ENCODE measurements around the gene CLEC2L. TPM values are rescaled to one million over a fixed set of nuclear protein-coding genes. Genes with fewer than 3 reads are reported as not detected.

The CLEC2L gene
- total RNA-seq, 4 donors from 2014 or later: not detected

DNA sequence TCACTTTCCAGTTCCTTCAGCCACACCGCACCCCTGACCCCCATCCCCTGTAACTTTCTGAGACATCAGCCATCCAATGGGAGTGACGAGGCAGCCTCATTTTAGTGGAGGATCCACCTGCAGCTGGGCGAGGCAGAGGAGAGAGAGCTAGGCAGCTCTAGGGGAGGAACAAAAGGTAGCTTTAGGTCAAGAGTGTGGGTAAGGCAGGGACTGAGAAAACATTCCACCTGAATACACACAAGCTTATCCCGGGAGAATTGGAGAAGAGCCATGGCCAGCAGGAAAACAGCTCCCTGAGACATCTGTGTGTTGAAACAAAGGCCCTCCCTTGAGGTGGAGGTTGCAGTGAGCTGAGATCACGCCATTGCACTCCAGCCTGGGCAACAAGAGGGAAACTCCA is 33.4 kb upstream of the CLEC2L start:
- no peak for DNase-seq (ENCODE audit: extremely low spot score)
- intact Hi-C loops (cut with DNase I): loop anchor here (10.0 kb wide), 1 partner anchor 515 kb away; no protein-coding TSS in a partner anchor
- 75% methylated on average over 5 of the region's 5 CpGs for WGBS
- Histone ChIP-seq H3K27me3 (peaks cover 0 to 47% (median under 1%) of the 10 kb centered on the region in 4 donors), H3K36me3 (no peaks in the 10 kb centered on the region), H3K9me3 (peaks cover 0 to 20% (median 7%) of the 10 kb centered on the region in 4 donors), H3K4me3 (no peak overlapping the region), H3K4me1 (no peaks in the 10 kb centered on the region), H3K27ac (replicated peaks in 1 of 4) (no peak overlapping the region)
- TF ChIP-seq EP300 (IDR thresholded peaks at IDR 0.05) (no peak), POLR2AphosphoS5 (IDR thresholded peaks at IDR 0.05) (no peak), POLR2A (IDR thresholded peaks at IDR 0.05; ENCODE audit: low read depth) (no peak)
- TF ChIP-seq, protein P1, sequence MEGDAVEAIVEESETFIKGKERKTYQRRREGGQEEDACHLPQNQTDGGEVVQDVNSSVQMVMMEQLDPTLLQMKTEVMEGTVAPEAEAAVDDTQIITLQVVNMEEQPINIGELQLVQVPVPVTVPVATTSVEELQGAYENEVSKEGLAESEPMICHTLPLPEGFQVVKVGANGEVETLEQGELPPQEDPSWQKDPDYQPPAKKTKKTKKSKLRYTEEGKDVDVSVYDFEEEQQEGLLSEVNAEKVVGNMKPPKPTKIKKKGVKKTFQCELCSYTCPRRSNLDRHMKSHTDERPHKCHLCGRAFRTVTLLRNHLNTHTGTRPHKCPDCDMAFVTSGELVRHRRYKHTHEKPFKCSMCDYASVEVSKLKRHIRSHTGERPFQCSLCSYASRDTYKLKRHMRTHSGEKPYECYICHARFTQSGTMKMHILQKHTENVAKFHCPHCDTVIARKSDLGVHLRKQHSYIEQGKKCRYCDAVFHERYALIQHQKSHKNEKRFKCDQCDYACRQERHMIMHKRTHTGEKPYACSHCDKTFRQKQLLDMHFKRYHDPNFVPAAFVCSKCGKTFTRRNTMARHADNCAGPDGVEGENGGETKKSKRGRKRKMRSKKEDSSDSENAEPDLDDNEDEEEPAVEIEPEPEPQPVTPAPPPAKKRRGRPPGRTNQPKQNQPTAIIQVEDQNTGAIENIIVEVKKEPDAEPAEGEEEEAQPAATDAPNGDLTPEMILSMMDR (IDR thresholded peaks at IDR 0.05): no peak

DNA sequence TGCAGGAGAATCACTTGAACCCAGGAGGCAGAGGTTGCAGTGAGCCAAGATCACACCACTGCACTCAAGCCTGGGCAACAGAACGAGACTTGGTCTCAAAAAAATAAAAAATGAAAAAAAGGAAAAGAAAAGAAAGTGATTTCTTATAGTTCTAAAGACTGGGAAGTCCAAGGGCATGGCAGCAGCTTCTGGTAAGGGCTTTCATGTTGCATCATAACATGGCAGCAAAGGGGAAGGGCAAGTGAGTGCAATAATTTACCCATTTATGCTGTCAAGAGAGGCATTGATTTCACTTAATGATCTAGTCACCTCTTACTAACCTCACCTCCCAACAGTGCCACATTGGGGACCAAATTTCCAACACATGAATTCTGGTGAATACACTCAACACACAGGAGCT is 31.2 kb upstream of the CLEC2L start:
- Histone ChIP-seq H3K9me3 (peaks cover 0 to 20% (median 7%) of the 10 kb centered on the region in 4 donors), H3K4me1 (no peaks in the 10 kb centered on the region), H3K27ac (replicated peaks in 1 of 4) (no peak overlapping the region), H3K36me3 (no peaks in the 10 kb centered on the region), H3K27me3 (peaks cover 0 to 26% (median 0%) of the 10 kb centered on the region in 4 donors), H3K4me3 (no peak overlapping the region)
- DNase-seq (ENCODE audit: extremely low spot score): no peak
- WGBS: 68% methylated on average over 1 of the region's 1 CpG
- intact Hi-C loops (cut with DNase I): loop anchor here (10.0 kb wide), 1 partner anchor 513 kb away; no protein-coding TSS in a partner anchor
- TF ChIP-seq POLR2AphosphoS5 (IDR thresholded peaks at IDR 0.05) (no peak), POLR2A (IDR thresholded peaks at IDR 0.05; ENCODE audit: low read depth) (no peak), EP300 (IDR thresholded peaks at IDR 0.05) (no peak)
- TF ChIP-seq, protein P1 (IDR thresholded peaks at IDR 0.05): no peak

DNA sequence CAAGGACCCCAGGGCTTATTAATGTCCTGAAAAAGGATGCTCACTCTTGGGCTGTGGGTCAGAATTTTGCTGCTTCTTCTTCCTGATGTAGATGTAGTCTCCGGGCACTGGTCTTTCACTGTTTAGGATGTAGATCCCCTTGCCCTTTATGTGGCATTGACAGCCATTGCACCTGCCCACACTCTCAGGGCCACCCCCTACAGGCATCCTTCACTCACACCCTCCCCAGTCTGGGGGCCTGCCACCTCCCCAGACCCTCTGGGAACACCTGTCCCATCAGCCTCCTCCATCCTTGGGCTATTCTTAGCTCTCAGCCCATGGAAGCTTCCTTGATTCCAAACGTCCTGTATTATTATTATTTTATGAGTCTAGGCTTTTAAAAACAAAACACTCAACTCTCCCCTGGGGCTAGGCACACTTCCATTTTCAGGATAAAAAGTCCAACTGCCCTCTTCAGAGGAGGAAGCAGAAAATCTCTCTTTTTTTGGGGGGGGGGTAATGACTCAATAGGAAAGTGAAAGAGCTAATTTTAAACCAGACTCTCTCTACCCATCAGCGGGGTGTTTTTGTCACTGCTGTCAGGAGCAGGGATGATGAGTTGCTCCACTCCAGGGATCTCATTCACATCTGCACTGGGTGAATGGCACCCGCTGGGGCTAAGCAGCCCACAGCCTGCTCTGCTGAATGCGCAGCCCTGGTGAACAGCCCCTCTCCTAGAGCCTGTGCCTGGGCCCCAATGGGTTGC is 28.5 kb upstream of the CLEC2L start:
- WGBS: 56% methylated on average over 5 of the region's 5 CpGs

DNA sequence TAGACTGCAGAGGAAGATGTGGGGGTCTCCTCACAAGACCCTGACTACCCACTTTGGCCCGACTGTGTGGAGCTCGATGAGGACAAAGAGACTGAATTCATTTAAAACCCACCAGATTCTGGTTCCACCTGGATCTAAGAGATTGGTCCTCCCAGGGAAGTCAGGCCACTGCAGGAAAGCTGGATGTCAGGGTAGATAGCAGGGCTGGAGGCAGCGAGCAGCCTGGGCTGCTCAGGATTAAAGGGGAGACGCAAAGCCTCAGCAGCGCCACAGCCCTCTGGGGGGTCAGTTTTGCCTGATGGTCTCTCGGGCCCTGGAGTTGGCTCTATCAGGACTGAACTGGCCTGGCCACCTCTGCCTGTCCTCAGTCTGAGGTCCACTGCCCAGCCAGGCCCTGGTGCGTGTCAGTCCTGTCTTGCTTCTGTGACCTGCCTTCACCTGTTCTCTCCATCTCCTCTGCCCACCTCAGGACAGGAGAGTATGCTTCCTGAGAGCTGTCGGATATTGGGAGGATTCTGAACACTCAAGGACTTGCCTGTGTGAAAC is 27.8 kb upstream of the CLEC2L start:
- intact Hi-C loops (cut with DNase I): loop anchor here (10.0 kb wide), 1 partner anchor 509 kb away; no protein-coding TSS in a partner anchor
- TF ChIP-seq POLR2AphosphoS5 (IDR thresholded peaks at IDR 0.05): no peak
- TF ChIP-seq EP300 (IDR thresholded peaks at IDR 0.05): no peak
- no peak for TF ChIP-seq POLR2A (IDR thresholded peaks at IDR 0.05; ENCODE audit: low read depth)
- TF ChIP-seq, protein P1 (IDR thresholded peaks at IDR 0.05): no peak
- Histone ChIP-seq H3K27ac (replicated peaks in 1 of 4) (no peak overlapping the region), H3K9me3 (peaks cover 0 to 20% (median 7%) of the 10 kb centered on the region in 4 donors), H3K36me3 (no peaks in the 10 kb centered on the region), H3K27me3 (peaks cover 0 to 11% (median 0%) of the 10 kb centered on the region in 4 donors), H3K4me1 (peaks cover 0 to 10% (median 9%) of the 10 kb centered on the region in 4 donors), H3K4me3 (no peak overlapping the region)
- no peak for DNase-seq (ENCODE audit: extremely low spot score)
- 90% methylated on average over 7 of the region's 8 CpGs for WGBS

More for the DNA sequence above, 28.5 kb upstream of the CLEC2L start:
- no peak for DNase-seq (ENCODE audit: extremely low spot score)
- H3K27ac ChIP-seq (replicated peaks in 1 of 4): no peak overlapping the region
- H3K4me3 ChIP-seq: no peak overlapping the region
- TF ChIP-seq EP300 (IDR thresholded peaks at IDR 0.05): no peak
- TF ChIP-seq POLR2AphosphoS5 (IDR thresholded peaks at IDR 0.05): no peak
- TF ChIP-seq, protein P1 (IDR thresholded peaks at IDR 0.05): no peak
- no peak for TF ChIP-seq POLR2A (IDR thresholded peaks at IDR 0.05; ENCODE audit: low read depth)
- peaks cover 0 to 13% (median 0%) of the 10 kb centered on the region in 4 donors for H3K27me3 ChIP-seq
- H3K36me3 ChIP-seq: no peaks in the 10 kb centered on the region
- H3K9me3 ChIP-seq: peaks cover 0 to 20% (median 7%) of the 10 kb centered on the region in 4 donors
- H3K4me1 ChIP-seq: peaks cover 0 to 5% (median 4%) of the 10 kb centered on the region in 4 donors
- intact Hi-C loops (cut with DNase I): loop anchor here (10.0 kb wide), 1 partner anchor 510 kb away; no protein-coding TSS in a partner anchor
